Progenitor cell of endocrine pancreas (in vitro differentiated cells): ENCODE results near the gene PCDHB1. TPM values are rescaled to one million over a fixed set of nuclear protein-coding genes. Genes with fewer than 3 reads are reported as not detected.
"Not testable (repeated sequence)": the region's sequence is repeated elsewhere in the genome, so short reads cannot be mapped to it uniquely, and the experiment has no call there.

Experiments
- DNase-seq: peaks from one replicate; pipeline ENCODE4 v3.0.0; 2021; ENCODE audit warnings: low spot score; ENCODE audit not compliant: unreplicated experiment
- H3K27ac Mint-ChIP-seq: 2 replicates; pipeline ENCODE4 v1.8.0; 2021; ENCODE audit warnings: mild to moderate bottlenecking, moderate library complexity, mixed read lengths
- H3K27me3 Mint-ChIP-seq: 2 replicates; pipeline ENCODE4 v1.8.0; 2021; ENCODE audit warnings: mixed read lengths
- H3K36me3 Mint-ChIP-seq: 2 replicates; pipeline ENCODE4 v1.8.0; 2022; ENCODE audit warnings: mixed read lengths; ENCODE audit not compliant: insufficient read depth
- H3K4me1 Mint-ChIP-seq: 2 replicates; pipeline ENCODE4 v1.8.0; 2021; ENCODE audit warnings: low read depth, mixed read lengths
- H3K4me3 Mint-ChIP-seq: 2 replicates; pipeline ENCODE4 v1.8.0; 2021; ENCODE audit warnings: low read depth, mild to moderate bottlenecking, moderate library complexity, mixed read lengths
- H3K9me3 Mint-ChIP-seq: 2 replicates; pipeline ENCODE4 v1.8.0; 2021; ENCODE audit warnings: low read depth, mixed read lengths
- CTCF ChIP-seq: fragments of 200-600 bp; sonication (generic); IDR thresholded peaks from one replicate; pipeline ENCODE4 v1.5.0; 2021; ENCODE audit warnings: antibody characterized with exemption, mild to moderate bottlenecking; ENCODE audit not compliant: unreplicated experiment
- total RNA-seq: library from RNA; stranded (reverse); gene quantifications from 2 replicates; pipeline ENCODE4 v1.2.1, GENCODE V29; 2021

The PCDHB1 gene
- total RNA-seq, 1 donor from 2014 or later = 0.29 TPM

GRCh38 chr5:141100243-141100805 lies 49.1 kb downstream of the PCDHB1 start, which contains the start of gene PCDHB3:
Gene PCDHB3 (plus strand): TSS chr5:141100473. CDS start chr5:141100650, 177 bp downstream.
- peaks cover 36% of the 10 kb centered on the region for H3K9me3 Mint-ChIP-seq
- H3K4me3 Mint-ChIP-seq = peak within 1 kb of the TSS; percentile 38

GRCh38 chr5:141101059-141101458 lies 49.9 kb downstream of the PCDHB1 start:
- H3K27ac Mint-ChIP-seq = peak overlapping the region; percentile 91
- peaks cover 64% of the 10 kb centered on the region for H3K36me3 Mint-ChIP-seq
- no peaks in the 10 kb centered on the region for H3K27me3 Mint-ChIP-seq
- no peak for DNase-seq
- no peaks in the 10 kb centered on the region for H3K4me1 Mint-ChIP-seq
- TF ChIP-seq CTCF = no peak
- H3K4me3 Mint-ChIP-seq = peak overlapping the region; percentile 38
- H3K9me3 Mint-ChIP-seq = peaks cover 34% of the 10 kb centered on the region

More at GRCh38 chr5:141100243-141100805, 49.1 kb downstream of the PCDHB1 start, which contains the start of gene PCDHB3:
- H3K27me3 Mint-ChIP-seq = no peaks in the 10 kb centered on the region
- peaks cover 67% of the 10 kb centered on the region for H3K36me3 Mint-ChIP-seq
- DNase-seq = no peak
- H3K27ac Mint-ChIP-seq = peak within 1 kb of the TSS; percentile 91
- no peak for TF ChIP-seq CTCF
- no peaks in the 10 kb centered on the region for H3K4me1 Mint-ChIP-seq

- not testable (repeated sequence) for H3K27me3 Mint-ChIP-seq, H3K4me3 Mint-ChIP-seq, DNase-seq, H3K4me1 Mint-ChIP-seq
- Mint-ChIP-seq H3K9me3 (peaks cover 36% of the 10 kb centered on the region), H3K27ac (peak overlapping the region; percentile 91), H3K36me3 (peaks cover 64% of the 10 kb centered on the region)
Observed at GRCh38 chr5:141102070-141102469, 50.9 kb downstream of the PCDHB1 start.

GRCh38 chr5:141102471-141102870 lies 51.3 kb downstream of the PCDHB1 start:
- H3K4me1 Mint-ChIP-seq, H3K4me3 Mint-ChIP-seq, H3K27me3 Mint-ChIP-seq, DNase-seq, H3K27ac Mint-ChIP-seq: not testable (repeated sequence)
- Mint-ChIP-seq H3K36me3 (peaks cover 65% of the 10 kb centered on the region), H3K9me3 (peaks cover 40% of the 10 kb centered on the region)

- peaks cover 63% of the 10 kb centered on the region for H3K36me3 Mint-ChIP-seq
- TF ChIP-seq CTCF = no peak
- peaks cover 45% of the 10 kb centered on the region for H3K9me3 Mint-ChIP-seq
Observed at GRCh38 chr5:141105350-141105749, 54.2 kb downstream of the PCDHB1 start.

More at GRCh38 chr5:141105350-141105749, 54.2 kb downstream of the PCDHB1 start:
- no peak for DNase-seq
- H3K27ac Mint-ChIP-seq = peak overlapping the region; percentile 80
- H3K4me1 Mint-ChIP-seq = no peaks in the 10 kb centered on the region
- H3K27me3 Mint-ChIP-seq = no peaks in the 10 kb centered on the region
- no peak overlapping the region for H3K4me3 Mint-ChIP-seq

Other genes starting within 250 kb of the PCDHB1 start
- 27.8 and 28.6 TPM in 2 replicates for gene PCDHA4, start 244.3 kb upstream of the PCDHB1 start, total RNA-seq
- gene PCDHA5, start 229.8 kb upstream of the PCDHB1 start, total RNA-seq = 3.4 and 4.4 TPM in 2 replicates
- gene PCDHA6, start 223.4 kb upstream of the PCDHB1 start, total RNA-seq = 12.5 and 13.2 TPM in 2 replicates
- 4.3 and 4.9 TPM in 2 replicates for gene PCDHA7, start 217.1 kb upstream of the PCDHB1 start, total RNA-seq
- 4.9 and 5.1 TPM in 2 replicates for gene PCDHA8, start 210.2 kb upstream of the PCDHB1 start, total RNA-seq
- gene PCDHA9, start 203.0 kb upstream of the PCDHB1 start, total RNA-seq = 3.4 and 3.8 TPM in 2 replicates
- gene PCDHA10, start 195.5 kb upstream of the PCDHB1 start, total RNA-seq = 18.3 and 19.2 TPM in 2 replicates
- 10.0 and 10.5 TPM in 2 replicates for gene PCDHA11, start 182.4 kb upstream of the PCDHB1 start, total RNA-seq
- 12.9 and 13.7 TPM in 2 replicates for gene PCDHA12, start 176.1 kb upstream of the PCDHB1 start, total RNA-seq
- gene PCDHA13, start 169.2 kb upstream of the PCDHB1 start, total RNA-seq = 3.5 and 3.9 TPM in 2 replicates
- gene PCDHAC1, start 125.1 kb upstream of the PCDHB1 start, total RNA-seq = 7.7 and 8.9 TPM in 2 replicates
- 1.8 and 1.9 TPM in 2 replicates for gene PCDHAC2, start 84.9 kb upstream of the PCDHB1 start, total RNA-seq
- gene PCDHB2, start 43.2 kb downstream of the PCDHB1 start, total RNA-seq = 75.5 and 80.4 TPM in 2 replicates
- 9.1 and 9.4 TPM in 2 replicates for gene PCDHB3, start 49.1 kb downstream of the PCDHB1 start, total RNA-seq
- 4.4 and 4.6 TPM in 2 replicates for gene PCDHB4, start 70.4 kb downstream of the PCDHB1 start, total RNA-seq
- 29.4 and 32.4 TPM in 2 replicates for gene PCDHB5, start 83.8 kb downstream of the PCDHB1 start, total RNA-seq
- gene PCDHB6, start 98.7 kb downstream of the PCDHB1 start, total RNA-seq = 2.4 and 2.7 TPM in 2 replicates
- 0.93 and 1.1 TPM in 2 replicates for gene PCDHB7, start 121.3 kb downstream of the PCDHB1 start, total RNA-seq
- 2.0 and 2.8 TPM in 2 replicates for gene PCDHB8, start 126.4 kb downstream of the PCDHB1 start, total RNA-seq
- gene PCDHB16, start 131.0 kb downstream of the PCDHB1 start, total RNA-seq = 11.9 and 14.3 TPM in 2 replicates
- gene PCDHB9, start 135.8 kb downstream of the PCDHB1 start, total RNA-seq = 7.5 and 8.0 TPM in 2 replicates
- gene PCDHB10, start 141.0 kb downstream of the PCDHB1 start, total RNA-seq = 5.5 and 7.2 TPM in 2 replicates
- 4.7 and 5.9 TPM in 2 replicates for gene PCDHB11, start 148.3 kb downstream of the PCDHB1 start, total RNA-seq
- gene PCDHB12, start 157.3 kb downstream of the PCDHB1 start, total RNA-seq = 5.4 and 7.2 TPM in 2 replicates
- 6.8 and 7.4 TPM in 2 replicates for gene PCDHB13, start 162.5 kb downstream of the PCDHB1 start, total RNA-seq
- gene PCDHB14, start 172.0 kb downstream of the PCDHB1 start, total RNA-seq = 7.9 and 8.0 TPM in 2 replicates
- 8.3 and 9.5 TPM in 2 replicates for gene PCDHB15, start 194.0 kb downstream of the PCDHB1 start, total RNA-seq